ENCODE data around the gene ABTB2.
A peak's percentile ranks its signal among the peaks of the same experiment; 100 is the strongest.
"Not testable (repeated sequence)": the region's sequence is repeated elsewhere in the genome, so short reads cannot be mapped to it uniquely, and the experiment has no call there.

The ABTB2 gene

DNA sequence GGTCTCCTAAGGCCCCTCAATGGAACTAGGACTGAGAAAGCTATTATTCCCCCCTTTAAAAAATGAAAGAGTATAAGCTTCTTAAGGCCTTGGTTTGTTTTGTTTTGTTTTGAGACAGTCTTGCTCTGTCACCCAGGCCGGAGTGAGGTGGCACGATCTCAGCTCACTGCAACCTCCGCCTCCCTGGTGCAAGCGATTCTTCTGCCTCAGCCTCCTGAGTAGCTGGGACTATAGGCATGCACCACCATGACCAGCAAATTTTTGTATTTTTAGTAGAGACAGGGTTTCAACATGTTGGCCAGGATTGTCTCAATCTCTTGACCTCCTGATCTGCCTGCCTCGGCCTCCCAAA, 177.0 kb downstream of the ABTB2 start:
- DNase-seq = not testable (repeated sequence)

DNA sequence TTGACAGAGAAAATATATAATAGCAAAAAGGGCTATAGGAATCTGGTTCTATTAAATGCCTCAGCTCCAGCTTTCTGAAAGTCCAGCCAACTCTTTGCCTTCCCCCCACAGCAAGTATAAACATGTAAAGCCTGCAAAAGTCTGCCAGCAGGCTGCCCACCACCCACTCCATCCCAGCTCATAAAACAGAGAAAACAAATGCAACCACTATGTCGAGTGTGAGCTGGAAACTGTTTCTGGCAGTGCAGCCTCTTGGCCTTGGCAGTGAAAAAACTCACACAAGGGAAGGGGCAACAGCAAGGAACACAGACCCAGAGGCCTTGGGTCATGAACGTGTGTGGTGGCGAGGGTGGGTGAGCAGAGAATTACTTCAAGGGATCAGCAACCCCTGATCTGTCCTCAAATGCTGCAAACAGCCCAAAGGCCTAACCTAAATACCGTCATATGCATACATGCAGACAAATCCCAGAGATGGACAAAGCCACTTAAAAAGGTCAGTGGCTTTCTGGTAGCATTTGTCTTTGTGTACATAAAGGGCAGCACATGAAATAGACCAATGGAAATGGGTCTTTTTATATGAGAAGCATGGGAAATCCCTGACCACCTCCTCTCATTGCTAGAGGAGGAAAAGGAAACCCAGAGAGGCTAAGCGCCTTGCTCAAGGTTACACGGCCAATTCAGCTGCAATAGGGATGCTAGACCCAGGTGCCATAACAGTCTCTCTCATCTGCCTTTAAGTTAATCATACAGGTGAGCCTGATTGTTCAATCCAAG, 177.6 kb downstream of the ABTB2 start:
- DNase-seq = no peak

DNA sequence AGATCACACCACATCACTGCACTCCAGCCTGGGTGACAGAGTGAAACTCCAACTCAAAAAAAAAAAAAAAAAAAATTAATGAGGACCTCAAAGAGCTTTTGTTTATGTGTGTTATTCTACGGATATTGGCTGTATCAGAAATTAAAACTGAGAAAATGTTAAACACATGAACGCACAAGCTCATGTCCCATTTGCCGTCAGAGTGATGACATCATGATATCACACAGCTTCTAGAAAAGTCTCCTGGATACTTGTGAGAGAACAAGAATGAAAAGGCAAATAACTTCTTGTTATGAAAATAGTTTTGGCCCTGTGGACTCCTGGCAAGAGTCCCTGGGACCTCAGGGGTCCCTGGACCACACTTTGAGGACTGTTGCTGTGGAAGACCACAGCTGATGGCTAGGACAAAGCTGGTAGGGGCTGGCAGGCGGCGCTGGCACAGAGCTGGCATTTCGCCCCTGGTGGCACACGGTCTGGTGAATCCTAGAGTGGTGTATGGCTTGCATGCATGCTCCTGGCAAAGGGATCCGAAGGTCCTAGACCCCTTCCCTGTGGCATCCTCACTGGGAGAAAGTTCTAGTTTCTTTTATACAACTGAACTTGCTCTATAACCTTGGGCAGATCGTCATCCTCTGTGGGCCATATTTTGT, 178.7 kb downstream of the ABTB2 start:
- DNase-seq = no peak

DNA sequence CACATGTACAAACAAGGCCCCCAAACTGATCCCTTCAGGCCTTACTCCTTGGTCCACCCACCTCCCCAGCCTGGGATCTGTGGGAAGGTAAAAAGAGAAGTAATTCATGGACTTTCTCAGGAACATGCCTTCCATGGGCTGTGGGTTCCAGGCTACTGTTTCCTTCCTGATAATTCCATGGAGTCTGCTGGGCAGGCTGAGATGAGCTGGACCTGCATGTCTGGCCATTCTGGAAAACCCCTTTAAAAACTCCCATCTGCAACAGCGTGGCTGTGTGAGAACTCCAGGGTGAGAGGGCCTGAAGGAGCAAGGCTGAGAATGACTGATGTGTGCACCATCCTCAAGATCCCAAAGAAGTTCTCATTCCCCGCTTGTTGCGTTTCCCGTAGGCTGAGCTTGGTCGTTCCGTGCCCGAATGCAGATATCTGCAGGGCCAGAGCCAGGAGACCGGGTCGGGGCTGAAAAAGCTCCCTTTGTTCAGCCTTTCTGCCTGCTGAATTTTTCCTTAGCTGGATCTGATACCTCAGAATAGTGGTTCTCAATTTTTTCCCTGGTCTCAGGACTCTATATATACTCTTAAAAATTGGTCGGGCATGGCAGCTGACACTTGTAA, 179.5 kb downstream of the ABTB2 start:
- no peak for DNase-seq

DNA sequence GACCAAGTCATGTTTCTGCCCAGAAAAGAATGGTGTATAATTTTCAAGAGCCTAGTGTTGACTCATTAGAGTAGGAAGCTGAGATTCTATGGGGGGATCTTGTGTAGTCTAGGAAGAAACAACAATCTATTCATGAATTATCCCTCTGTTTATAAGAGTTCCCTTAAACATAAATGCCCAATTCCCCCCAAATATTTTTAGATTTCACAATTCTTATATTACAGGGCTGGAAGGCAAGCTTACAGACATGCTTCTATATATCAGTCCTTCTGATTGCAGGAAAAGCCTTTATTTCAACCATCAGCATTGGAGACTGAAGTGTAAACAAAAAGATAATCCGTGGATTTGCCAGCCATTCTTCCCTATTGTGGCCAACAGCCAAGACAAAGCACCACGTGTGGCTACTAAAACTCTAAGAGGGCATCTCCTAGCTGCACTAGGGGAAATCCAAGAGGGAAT, 181.0 kb downstream of the ABTB2 start:
- DNase-seq = no peak

DNA sequence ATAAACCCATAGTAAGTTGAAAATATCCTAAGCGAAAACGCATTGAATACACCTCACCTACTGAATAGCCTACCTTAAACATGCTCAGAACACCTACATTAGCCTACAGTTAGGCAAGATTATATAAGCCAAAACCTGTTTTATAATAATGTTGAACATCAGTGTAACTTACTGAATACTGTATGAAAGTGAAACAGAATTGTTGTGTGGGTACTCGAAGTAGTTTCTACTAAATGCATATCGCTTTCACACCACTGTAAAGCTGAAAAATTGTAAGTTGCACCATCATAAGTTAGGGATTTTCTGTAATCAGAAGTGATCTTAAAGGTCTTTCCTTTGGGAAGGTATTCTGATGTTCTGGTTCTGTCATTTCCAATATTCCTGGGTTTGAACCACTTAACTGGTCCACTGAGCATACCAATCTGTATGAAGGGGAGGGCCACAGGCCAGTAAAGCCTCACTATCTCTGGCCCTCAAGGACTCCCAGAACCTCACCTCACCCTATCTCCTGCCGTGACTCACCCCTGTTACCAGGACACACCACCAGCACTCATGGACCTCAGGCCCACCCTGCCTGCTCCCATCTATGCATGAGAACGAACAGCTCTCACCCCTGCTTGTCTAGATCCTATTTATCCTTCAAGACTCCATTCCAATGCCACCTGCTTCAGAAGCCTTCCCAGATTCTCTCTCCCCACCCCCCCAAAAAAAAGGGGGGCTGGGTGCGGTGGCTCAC, 182.4 kb downstream of the ABTB2 start:
- no peak for DNase-seq

DNA sequence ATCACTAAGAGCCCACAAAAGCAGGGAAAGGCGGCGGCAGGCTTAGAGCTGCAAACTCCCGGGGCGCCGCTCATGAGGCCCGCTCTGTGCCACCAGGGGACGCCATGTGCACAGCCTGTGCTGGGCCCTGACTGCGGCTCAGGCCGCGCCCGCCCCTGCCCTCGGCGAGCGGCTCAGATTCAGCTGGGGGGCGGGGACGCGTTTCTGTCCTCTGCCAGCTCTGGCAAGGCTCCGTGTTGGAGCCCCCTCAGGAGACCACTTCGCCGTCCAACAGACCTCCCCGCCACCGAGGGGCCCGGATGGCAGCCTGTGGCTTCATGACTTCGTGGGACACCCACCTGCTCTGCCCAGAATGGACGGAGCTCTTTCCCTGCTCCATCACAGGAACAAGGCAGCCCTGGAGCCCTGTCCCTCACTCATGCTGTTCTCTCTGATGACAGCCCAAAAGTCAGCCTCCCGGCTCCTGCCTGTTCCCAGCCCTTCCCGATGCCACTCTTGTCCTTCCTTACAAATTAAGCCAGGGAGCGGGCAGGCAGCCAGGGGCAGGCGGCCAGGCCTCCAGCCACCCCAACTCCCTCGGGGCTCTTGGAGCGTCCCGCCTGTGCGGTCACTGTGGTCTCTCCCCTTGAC, 183.3 kb downstream of the ABTB2 start:
- DNase-seq = peak; percentile 86

DNA sequence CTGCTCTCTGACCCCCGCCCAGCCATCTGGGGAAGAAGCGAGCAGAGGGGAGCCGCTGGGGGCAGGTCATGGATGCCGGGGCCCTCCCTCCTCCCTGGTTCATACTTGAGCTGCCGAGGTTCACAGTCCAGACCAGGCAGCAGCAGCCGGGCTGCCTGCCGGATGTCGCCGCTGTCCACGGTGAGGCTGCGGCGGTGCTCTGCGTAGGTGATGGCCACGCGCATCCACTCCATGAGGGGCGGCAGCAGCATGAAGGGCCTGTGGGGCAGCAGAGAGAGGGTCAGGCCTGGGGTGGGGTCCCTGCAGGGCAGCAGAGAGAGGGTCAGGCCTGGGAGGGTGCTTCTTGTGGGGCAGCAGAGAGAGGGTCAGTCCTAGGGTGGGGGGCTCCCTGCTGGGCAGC, 184.8 kb downstream of the ABTB2 start:
- no peak for DNase-seq

DNA sequence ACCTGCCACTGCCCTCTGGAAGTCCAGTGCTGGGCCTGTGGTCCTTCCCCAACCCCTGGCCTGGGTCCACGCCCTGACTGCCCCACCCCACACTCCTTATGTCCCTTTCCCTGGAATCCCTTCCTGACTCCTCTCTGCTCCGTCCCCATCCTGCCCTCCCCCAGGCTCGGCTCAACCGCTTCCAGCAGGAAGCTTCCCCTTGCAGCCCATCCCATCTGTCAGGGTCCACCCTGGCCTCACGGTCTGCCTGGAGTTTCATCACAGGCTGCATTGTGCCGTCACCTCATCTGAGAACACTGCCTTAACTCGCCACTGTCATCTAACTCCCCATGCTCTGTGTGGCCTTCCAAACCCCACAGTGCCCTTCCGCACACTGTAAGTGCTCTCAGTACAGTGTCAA, 188.1 kb downstream of the ABTB2 start:
- no peak for DNase-seq

DNA sequence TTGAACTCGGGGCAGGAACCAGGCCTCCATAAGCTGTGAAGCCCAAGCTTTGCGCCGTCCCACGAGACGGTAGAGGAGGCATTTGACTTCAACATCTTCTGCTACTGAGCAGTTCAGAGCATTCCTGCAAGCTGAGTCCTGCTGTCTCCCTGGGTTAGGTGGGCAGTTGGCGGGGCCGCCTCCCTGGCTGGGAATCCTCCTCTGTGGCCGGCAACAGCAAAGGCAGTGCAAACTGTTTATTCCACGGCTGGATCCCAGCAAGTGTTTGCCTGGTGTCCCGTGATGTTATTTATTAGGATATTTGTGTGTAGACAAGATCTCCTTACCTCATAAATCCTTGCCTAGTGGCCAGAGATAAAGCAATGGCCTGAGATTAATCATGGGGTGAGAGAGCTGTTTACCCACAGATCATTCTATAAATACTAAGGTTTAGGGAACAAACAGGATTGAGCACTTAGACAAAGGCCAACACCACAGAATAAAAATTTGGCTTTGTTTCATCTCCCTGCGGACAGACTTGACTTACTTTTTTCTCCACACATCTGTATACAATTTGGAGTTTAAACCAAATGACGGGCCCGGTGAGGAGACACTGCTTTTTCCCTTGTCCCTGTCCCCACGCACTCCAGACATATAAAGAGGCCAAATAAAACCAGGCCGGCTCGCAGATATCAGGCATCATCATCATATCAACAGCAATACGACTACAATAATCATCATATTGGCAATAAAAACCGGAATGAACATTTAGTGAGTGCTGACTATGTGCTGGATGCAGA, 189.0 kb downstream of the ABTB2 start:
- DNase-seq = no peak

DNA sequence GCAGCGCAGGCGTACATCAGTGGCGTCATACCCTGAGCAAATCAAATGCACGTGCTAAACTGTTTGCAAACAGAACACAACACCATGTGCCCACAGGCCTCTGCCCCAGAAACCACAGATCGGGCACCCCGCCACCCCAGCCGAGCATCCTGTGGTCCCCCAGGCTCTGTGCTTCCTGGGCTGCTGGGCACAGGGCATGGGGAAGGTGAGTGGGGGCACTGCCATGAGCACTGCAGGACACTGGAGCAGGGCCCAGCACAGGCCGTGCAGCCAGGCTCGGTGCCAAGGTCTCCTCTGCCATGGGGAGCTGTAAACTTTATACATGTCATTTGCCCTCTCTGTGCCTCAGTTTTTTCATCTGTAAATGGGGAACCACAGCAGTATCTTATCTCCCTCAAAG, 189.8 kb downstream of the ABTB2 start:
- no peak for DNase-seq

DNA sequence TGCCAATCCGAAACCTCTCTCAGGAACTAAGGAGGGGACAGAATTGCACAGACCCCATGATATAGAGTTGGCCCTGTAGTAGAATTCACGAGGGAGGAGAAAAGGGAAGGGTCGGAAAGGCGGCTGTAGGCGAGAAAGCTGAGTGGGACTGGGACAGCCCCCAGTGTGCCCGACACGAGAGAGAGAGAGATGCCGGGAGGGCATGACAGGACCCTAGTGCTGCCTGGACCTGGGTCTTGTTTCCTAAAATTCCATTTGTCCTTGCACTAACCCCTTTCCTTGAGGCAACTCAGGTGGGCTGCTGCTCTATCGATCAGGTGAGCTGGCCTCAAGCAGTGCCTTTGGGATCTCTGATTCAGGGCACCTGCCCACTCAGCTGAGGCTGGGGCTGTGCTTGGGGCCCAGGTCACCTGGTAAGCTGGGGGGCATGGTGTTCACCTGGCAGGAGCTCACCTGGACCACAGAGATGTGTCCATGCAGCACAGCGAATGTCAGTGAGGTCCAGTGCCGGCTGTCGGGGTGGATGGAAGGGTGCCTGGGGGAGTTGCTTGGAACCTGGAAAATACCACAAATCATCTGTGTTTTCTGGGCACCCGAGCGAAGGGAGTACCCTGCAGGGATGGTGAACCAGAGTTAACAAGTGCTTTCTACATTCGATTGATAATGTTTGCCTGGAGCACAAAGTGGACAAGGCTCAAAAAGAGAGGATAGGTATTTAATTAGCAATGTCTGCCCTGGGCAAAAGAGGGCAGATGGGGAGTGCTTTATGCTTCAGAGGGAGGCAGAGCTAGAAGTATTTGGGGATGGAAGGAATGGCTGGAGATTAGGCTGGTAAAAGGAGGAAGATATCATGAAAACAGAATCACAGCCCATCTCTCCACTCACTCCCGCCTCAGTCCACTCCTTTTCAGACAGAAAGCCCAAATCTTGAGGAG, 190.7 kb downstream of the ABTB2 start:
- DNase-seq = no peak

DNA sequence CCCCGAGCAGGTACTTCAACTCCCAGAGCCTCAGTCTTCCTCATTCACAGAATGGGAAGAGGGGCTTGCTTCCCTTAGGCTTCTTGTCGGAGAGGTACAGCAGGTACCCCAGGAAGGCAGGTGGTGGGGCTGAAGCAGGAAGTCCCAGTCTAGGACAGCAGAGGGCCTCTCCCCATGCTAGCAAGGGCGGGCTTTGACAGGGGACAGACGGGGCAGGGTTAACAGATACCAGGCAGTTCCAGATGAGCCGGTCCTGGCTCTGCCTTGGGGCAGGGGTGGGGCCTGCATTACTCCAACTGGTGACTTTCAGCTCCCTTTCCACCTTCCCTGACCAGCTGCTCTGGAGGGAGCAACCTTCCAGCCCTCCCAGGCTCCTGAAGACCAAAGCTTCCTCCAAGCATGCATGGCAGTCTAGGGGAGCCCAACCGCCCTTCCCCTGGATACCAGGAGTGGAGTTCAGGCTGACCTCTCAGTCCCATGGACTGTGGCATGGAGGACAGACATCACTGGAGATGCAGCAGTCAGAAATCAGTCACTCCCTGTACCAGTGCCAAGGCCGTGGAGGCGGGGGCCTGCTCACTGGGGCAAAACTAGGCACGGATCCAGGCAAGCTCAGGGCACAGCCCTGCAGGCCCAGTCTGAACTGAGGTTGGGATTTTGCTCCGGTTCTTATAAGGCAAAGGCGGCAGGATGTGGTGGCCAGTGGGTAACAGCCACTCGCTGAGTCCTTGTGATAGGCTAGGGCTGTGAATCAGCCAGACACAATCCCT, 191.8 kb downstream of the ABTB2 start:
- no peak for DNase-seq

DNA sequence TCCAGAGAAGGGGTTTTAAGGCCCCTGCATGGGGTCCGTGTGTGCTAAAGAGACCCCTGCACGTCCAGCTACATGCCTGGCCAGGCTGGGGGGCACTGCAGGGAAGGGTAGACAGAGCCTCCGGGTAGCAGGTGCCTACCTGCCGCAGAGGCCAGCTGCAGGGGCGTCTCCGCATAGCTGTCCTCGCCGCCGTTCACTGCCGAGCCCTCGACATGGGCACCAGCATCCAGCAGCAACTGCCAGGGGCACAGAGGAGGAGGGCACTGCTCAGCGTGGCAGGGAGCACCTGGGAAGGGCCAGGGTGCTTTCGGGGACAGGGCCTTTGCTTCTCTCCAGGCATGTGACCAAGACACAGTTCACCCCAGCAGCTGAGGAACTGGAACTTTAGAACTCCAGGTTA, 192.7 kb downstream of the ABTB2 start:
- DNase-seq = no peak

DNA sequence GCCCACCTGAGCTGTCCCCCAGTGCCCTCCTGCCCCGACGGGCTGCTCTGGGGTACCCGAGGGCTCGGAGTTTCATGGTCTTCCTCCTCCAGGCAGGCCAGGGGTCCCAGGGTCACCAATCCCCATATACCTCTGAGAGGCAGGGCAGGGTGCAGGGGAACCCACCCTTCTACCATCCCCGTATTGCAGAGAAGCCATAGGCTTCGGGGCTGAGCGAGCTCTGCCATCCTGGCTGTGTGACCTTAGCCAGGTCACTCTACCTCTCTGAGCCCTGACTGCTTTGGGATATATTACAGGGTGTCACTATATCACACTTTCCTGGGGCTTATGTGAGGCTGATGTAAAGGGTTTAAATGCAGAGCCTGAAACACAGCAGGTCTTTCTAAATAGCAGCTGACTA, 195.0 kb downstream of the ABTB2 start:
- no peak for DNase-seq

DNA sequence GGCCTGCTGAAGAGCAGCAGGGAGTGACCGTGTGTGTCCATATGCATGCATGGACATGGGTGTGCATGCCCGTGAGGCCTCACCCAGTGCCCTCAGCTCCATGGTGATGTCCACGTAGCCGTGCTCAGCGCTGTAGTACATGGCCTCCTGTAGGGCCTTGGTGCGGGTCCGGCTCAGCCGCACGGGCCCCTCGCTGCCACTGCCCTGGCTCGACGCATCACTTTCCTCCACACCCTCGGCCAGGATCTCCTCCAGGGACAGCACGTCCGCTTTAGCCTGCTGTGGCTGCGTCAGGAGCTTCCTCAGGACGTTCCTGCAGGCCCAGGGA, 195.4 kb downstream of the ABTB2 start:
- no peak for DNase-seq

DNA sequence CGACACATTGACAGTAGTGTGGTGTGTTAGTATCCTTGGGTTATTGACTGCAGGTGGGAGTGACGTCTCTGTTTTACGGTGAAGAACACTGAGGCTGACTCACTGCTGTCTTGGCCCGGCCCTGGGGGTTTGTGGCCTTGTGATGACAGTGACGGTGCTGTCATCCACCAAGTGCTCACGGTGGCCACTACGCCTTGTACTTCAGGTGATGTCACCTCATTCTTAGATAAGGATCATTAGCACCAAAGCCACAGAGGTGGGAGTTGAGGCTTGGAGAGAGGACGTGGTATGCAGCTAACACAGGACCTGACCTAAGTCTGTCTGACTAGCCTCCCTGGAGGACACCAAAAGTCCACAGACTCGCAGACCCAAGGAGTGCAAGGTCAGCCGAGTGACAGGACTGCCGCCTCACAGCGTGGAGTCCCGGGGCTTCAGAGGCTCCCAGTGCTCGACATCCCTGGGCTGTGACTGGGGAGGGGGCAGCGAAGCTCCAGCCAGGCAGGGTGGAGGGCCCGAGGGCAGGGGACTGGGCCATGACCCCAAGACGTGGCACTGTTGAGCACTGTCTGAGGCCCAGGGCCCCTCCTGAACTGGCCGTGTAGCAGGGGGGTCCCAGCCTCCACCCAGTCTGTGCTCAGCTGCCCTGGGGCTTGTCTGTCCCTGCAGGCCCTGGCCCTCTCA, 195.9 kb downstream of the ABTB2 start:
- DNase-seq = no peak

DNA sequence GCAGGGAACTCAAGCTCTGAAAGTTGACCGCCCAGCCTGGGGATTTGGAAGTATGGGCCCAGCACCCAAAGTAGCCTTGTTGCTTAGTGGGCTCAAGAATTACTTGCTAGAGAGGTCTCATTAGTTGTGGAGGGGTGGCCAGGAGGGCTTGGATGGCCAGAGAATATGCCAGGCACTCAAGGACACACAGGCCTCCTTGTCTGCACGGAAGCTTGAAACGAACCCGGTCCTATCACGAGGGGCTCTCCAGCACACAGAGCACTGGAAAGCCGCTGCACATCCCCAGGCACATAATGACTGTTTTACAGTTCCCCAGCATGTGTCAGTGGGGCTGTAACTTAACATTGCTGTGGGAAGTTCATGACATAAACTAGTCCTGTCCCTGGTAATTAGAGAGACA, 196.4 kb downstream of the ABTB2 start:
- DNase-seq = no peak

DNA sequence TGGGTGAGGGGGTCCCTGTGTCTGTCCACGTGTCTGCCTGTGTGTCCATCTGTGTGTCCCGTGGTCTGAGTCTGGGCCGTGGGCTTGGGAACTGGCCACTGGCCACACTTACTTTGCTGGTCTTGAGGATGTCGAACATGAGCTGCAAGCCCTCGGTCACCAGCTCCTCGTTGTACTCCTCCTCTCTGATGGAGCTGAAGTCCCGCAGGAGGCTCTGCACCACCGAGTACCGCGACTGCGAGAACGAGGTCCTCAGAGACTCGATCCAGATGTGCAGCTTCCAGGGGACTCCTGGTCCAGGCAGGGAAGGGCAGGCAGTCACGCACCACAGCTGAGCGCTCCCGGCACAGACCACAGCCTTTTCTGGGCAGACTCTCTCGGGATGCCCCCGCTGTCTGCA, 197.0 kb downstream of the ABTB2 start:
- no peak for DNase-seq
